Neutrophil (primary cell): ENCODE measurements around the gene RFC2.

Experiments
- H3K27ac ChIP-seq: fragments of 200-600 bp; sonication (generic); 2 replicates; pipeline ENCODE4 v1.5.1; 2016; ENCODE audit warnings: mild to moderate bottlenecking, moderate library complexity
- H3K27me3 ChIP-seq: fragments of 200-600 bp; sonication (generic); 2 replicates; pipeline ENCODE4 v1.6.0; 2016; ENCODE audit warnings: mild to moderate bottlenecking
- H3K36me3 ChIP-seq: fragments of 200-600 bp; sonication (generic); 2 replicates; pipeline ENCODE4 v1.5.1; 2017
- H3K4me1 ChIP-seq, 2 experiments: fragments of 200-600 bp in 1 of 2; sonication (generic) in 1 of 2; 1 replicate in 1 of 2; 2 replicates in 1 of 2; pipeline versions ENCODE4 v1.5.1 to v1.6.1; 2013 to 2016; ENCODE audit warnings: low read depth in 1 of 2, low read length in 1 of 2, mild to moderate bottlenecking in 1 of 2, moderate library complexity in 1 of 2; ENCODE audit not compliant: control insufficient read depth in 1 of 2, insufficient read depth in 1 of 2
- H3K4me3 ChIP-seq, 2 experiments: fragments of 200-600 bp in 1 of 2; sonication (generic) in 1 of 2; 1 replicate in 1 of 2; 2 replicates in 1 of 2; pipeline ENCODE4 v1.5.1; 2013 to 2016; ENCODE audit warnings: low read depth in 1 of 2, low read length in 1 of 2, mild to moderate bottlenecking in 1 of 2, moderate library complexity in 1 of 2
- H3K9me3 ChIP-seq: fragments of 200-600 bp; sonication (generic); 2 replicates; pipeline ENCODE4 v1.5.1; 2016
- CTCF ChIP-seq: fragments of 200-600 bp; sonication (generic); IDR thresholded peaks from 2 replicates; pipeline ENCODE4 v1.5.1; 2016; ENCODE audit warnings: antibody characterized with exemption

RFC2 gene

GRCh38 chr7:74269757-74270277, 15.6 kb upstream of the RFC2 start:
- no peaks in the 10 kb centered on the region for H3K9me3 ChIP-seq
- no peak for TF ChIP-seq CTCF
- H3K4me3 ChIP-seq: peak overlapping the region; percentile 60 to 65
- peaks cover 15 to 19% of the 10 kb centered on the region in 2 experiments for H3K4me1 ChIP-seq
- no peaks in the 10 kb centered on the region for H3K27me3 ChIP-seq
- H3K36me3 ChIP-seq: no peaks in the 10 kb centered on the region
- no peak overlapping the region for H3K27ac ChIP-seq

GRCh38 chr7:74267756-74268565, 13.8 kb upstream of the RFC2 start:
- Histone ChIP-seq H3K4me3 (no peak overlapping the region), H3K4me1 (peaks cover 15 to 19% of the 10 kb centered on the region in 2 experiments), H3K27ac (no peak overlapping the region), H3K36me3 (no peaks in the 10 kb centered on the region), H3K9me3 (no peaks in the 10 kb centered on the region), H3K27me3 (no peaks in the 10 kb centered on the region)
- no peak for TF ChIP-seq CTCF

GRCh38 chr7:74266191-74266963, 12.2 kb upstream of the RFC2 start:
- Histone ChIP-seq H3K36me3 (no peaks in the 10 kb centered on the region), H3K4me3 (no peak overlapping the region), H3K27me3 (no peaks in the 10 kb centered on the region), H3K9me3 (no peaks in the 10 kb centered on the region), H3K4me1 (peaks cover 0 to 6% of the 10 kb centered on the region in 2 experiments), H3K27ac (no peak overlapping the region)
- no peak for TF ChIP-seq CTCF

DNA sequence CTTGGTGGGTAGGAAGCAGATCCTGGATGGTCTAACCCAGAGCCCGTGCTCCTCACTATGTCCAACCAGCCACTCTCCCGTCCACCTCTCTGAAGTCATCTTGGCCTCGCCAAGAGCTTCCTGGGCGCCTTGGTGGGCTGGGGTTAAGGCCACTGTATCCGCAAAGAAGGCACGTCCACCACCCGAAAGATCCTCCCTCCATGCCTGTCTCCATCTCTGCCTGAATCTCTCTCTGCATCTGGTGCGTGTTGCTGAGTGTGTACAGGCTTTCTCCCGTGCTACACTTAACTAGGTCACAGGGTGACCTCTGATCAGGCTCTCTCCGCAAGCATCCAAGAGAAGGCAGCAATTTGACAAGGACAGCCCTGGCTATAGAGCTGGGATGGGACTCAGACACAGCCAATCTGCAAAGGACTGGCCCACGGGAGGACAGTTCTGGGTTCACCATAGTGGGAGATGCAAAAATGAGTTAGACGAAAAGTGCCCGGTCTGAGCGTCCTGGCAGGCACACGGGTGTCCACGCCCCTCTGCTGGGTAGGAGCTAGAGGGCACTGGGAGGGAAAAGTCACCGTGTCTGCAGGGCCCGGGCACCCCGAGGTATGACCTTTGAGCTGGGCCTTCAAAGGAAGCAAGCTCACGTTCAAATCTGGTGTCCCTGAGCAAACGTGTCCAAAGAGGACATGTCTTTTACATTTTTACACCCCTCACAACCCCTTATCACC, 9.4 kb upstream of the RFC2 start:
- no peak overlapping the region for H3K27ac ChIP-seq
- no peaks in the 10 kb centered on the region for H3K27me3 ChIP-seq
- H3K4me1 ChIP-seq: no peaks in the 10 kb centered on the region
- TF ChIP-seq CTCF: no peak
- H3K36me3 ChIP-seq: no peaks in the 10 kb centered on the region
- no peak overlapping the region for H3K4me3 ChIP-seq
- H3K9me3 ChIP-seq: no peaks in the 10 kb centered on the region

GRCh38 chr7:74262639-74263398, 8.6 kb upstream of the RFC2 start:
- Histone ChIP-seq H3K27ac (no peak overlapping the region), H3K36me3 (no peaks in the 10 kb centered on the region), H3K9me3 (no peaks in the 10 kb centered on the region), H3K4me1 (no peaks in the 10 kb centered on the region), H3K4me3 (no peak overlapping the region), H3K27me3 (no peaks in the 10 kb centered on the region)
- no peak for TF ChIP-seq CTCF
